ENCODE measurements around the gene RELN.

The RELN gene

DNA sequence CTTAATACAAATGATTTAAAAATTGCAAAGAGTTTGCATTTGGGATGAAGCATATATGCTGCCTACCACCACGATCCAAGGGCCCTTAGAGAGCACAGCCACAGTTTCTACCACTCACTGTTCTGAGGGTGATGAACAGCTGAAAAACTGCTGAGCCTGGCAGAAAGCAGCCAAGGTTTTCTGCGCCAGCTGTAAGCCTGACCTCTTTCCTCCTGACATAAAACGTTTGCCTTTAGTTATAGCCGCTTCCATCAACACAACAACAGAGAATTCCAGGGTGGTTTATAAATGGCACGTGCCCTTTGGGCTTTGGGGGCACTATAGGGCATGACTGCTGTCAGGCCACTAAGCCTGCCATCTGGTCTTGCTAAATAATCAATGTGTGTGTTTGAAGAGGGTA lies 222.8 kb downstream of the RELN start:
- DNase-seq = no peak
- H3K27ac Mint-ChIP-seq = no peak overlapping the region
- TF ChIP-seq, protein P1, sequence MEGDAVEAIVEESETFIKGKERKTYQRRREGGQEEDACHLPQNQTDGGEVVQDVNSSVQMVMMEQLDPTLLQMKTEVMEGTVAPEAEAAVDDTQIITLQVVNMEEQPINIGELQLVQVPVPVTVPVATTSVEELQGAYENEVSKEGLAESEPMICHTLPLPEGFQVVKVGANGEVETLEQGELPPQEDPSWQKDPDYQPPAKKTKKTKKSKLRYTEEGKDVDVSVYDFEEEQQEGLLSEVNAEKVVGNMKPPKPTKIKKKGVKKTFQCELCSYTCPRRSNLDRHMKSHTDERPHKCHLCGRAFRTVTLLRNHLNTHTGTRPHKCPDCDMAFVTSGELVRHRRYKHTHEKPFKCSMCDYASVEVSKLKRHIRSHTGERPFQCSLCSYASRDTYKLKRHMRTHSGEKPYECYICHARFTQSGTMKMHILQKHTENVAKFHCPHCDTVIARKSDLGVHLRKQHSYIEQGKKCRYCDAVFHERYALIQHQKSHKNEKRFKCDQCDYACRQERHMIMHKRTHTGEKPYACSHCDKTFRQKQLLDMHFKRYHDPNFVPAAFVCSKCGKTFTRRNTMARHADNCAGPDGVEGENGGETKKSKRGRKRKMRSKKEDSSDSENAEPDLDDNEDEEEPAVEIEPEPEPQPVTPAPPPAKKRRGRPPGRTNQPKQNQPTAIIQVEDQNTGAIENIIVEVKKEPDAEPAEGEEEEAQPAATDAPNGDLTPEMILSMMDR (IDR thresholded peaks at IDR 0.05) = no peak
- no peaks in the 10 kb centered on the region for H3K9me3 Mint-ChIP-seq
- no peaks in the 10 kb centered on the region for H3K36me3 Mint-ChIP-seq (ENCODE audit: low read depth)
- H3K4me3 Mint-ChIP-seq = no peak overlapping the region
- peaks cover 18% of the 10 kb centered on the region for H3K4me1 Mint-ChIP-seq
- peaks cover 3% of the 10 kb centered on the region for H3K27me3 Mint-ChIP-seq (ENCODE audit: low read depth, poor library complexity)

DNA sequence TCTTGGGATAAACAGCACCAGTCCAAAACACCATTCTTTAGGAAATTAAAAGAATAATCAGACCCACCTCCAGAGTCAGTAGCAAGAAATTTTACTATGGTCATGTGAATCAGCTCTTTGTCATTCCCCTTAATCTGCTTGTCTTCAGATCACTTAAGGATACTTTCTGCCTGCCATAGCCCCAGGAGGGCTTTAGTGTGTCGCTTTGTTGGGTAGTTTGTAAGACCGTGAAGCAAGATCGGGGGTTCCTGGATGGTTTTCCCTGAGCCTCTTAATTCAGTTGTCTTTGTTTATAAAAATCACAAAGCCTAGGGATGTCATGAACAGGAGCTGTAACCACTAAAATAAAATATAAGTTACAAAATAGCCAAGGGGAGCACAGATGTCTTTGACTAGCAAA lies 223.6 kb downstream of the RELN start:
- Mint-ChIP-seq H3K36me3 (ENCODE audit: low read depth) (no peaks in the 10 kb centered on the region), H3K27ac (no peak overlapping the region), H3K27me3 (ENCODE audit: low read depth, poor library complexity) (peaks cover 3% of the 10 kb centered on the region), H3K4me3 (no peak overlapping the region), H3K9me3 (no peaks in the 10 kb centered on the region), H3K4me1 (peaks cover 11% of the 10 kb centered on the region)
- TF ChIP-seq, protein P1 (IDR thresholded peaks at IDR 0.05) = no peak
- DNase-seq = no peak

DNA sequence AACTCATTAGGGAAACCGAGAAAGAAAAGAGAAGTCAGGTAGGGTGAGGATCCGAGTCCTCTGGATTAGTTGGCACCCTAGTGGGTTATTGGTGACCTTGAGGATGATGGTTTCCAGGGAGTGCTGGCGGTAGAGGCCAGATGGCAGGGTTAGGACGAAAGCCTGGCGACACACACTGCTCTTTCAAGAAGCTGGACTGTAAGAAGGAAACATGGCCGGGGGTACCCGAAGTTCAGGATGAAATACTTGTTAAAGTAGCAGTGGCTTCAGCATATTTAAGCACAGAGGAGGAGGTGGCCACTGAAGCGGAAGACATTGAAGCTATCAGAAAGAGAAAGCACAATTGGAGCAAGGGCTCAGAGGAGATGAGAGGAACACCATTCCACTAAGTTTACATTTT lies 224.6 kb downstream of the RELN start:
- Mint-ChIP-seq H3K4me3 (no peak overlapping the region), H3K27me3 (ENCODE audit: low read depth, poor library complexity) (peaks cover 3% of the 10 kb centered on the region), H3K4me1 (peaks cover 11% of the 10 kb centered on the region), H3K36me3 (ENCODE audit: low read depth) (no peaks in the 10 kb centered on the region), H3K27ac (no peak overlapping the region), H3K9me3 (no peaks in the 10 kb centered on the region)
- TF ChIP-seq, protein P1 (IDR thresholded peaks at IDR 0.05) = no peak
- DNase-seq = no peak

DNA sequence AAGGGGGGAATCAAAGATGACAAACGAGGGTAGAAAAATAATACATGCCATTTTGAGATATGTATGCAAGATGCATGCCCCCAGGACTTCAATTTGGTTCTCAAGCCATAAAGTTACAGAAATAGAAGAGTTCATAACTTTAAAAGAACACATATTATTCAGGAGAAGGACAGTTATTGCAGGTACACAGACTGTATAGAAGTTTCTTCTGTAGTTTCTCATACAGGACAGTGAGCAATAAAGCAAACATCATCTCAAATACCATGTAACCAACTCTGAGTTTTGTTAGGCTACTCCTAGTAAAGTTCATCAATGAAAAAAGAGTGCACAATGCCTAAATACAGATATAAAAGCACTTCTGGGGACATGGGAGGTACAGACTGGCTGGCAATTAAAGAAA lies 226.6 kb downstream of the RELN start:
- TF ChIP-seq, protein P1 (IDR thresholded peaks at IDR 0.05) = no peak
- DNase-seq = no peak
- Mint-ChIP-seq H3K4me3 (no peak overlapping the region), H3K36me3 (ENCODE audit: low read depth) (no peaks in the 10 kb centered on the region), H3K9me3 (no peaks in the 10 kb centered on the region), H3K4me1 (peaks cover 11% of the 10 kb centered on the region), H3K27me3 (ENCODE audit: low read depth, poor library complexity) (peaks cover 6% of the 10 kb centered on the region), H3K27ac (no peak overlapping the region)

DNA sequence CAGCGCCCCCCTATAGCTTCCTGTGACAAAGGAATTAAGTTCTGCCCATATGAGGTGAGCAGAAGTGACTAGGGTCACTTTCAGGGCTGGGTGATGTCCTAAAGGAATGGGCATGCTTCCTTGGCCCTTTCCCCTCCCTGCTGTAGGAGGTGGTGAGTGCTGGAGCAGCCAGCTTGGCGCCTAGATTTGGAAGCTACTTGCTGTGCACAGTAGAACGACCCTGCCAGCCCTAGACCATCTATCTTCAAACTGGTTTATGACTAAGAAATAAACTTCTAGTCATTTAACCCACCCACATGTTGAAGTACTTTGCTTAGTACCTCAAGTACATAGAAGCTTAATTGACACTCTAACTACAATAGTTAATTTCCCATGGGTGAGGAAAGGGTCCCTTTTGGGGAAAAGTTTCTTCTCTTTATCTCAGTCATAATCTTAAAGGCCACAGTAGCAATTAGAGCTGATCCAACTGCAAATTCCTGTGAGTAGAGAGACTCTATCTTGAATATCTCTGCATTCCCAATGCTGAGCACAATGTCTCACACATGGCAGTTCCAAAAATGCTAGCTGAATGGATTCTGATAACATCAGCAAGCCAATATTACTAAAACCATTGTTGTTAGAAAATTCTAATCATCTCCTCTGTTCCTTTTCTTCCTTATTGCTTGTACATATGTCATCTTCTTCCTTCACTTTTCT lies 227.2 kb downstream of the RELN start:
- TF ChIP-seq, protein P1 (IDR thresholded peaks at IDR 0.05) = no peak
- Mint-ChIP-seq H3K27me3 (ENCODE audit: low read depth, poor library complexity) (peaks cover 9% of the 10 kb centered on the region), H3K27ac (no peak overlapping the region), H3K4me3 (no peak overlapping the region), H3K4me1 (peaks cover 11% of the 10 kb centered on the region), H3K36me3 (ENCODE audit: low read depth) (no peaks in the 10 kb centered on the region), H3K9me3 (no peaks in the 10 kb centered on the region)
- no peak for DNase-seq

DNA sequence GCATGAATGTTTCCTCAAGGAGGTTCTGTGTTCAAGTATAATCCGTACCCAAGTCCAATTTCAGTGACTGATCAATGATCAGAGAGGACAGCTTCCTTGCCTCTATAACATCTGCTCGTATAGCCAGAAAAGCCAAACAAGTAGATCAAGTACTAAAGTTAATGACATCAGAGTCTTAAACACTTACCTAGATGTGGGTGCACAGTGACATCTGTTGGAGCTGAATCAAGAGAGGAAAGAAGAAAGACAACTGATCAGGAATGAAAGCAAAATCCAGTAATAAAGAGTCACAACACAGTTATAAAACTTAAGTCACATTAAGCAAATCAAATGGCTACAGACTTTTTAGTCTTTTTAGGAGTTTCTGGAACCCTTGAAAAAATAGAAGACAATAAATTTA lies 236.5 kb downstream of the RELN start:
- TF ChIP-seq, protein P1 (IDR thresholded peaks at IDR 0.05) = no peak
- H3K4me3 Mint-ChIP-seq = no peak overlapping the region
- H3K36me3 Mint-ChIP-seq (ENCODE audit: low read depth) = no peaks in the 10 kb centered on the region
- DNase-seq = no peak
- no peaks in the 10 kb centered on the region for H3K4me1 Mint-ChIP-seq
- no peaks in the 10 kb centered on the region for H3K9me3 Mint-ChIP-seq
- H3K27me3 Mint-ChIP-seq (ENCODE audit: low read depth, poor library complexity) = peaks cover 10% of the 10 kb centered on the region
- H3K27ac Mint-ChIP-seq = no peak overlapping the region
